Lower leg skin (tissue), 3 donors: ENCODE data around the gene MYO3B.
"Not testable (repeated sequence)": the region's sequence is repeated elsewhere in the genome, so short reads cannot be mapped to it uniquely, and the experiment has no call there.

Experiments used
- CTCF ChIP-seq, 3 donors: fragments of 450-650 bp; IDR thresholded peaks; one replicate each; pipeline ENCODE4 v1.5.1; 2016; ENCODE audit warnings: antibody characterized with exemption in 3 of 3, mild to moderate bottlenecking in 3 of 3, moderate library complexity in 2 of 3
- POLR2A ChIP-seq, 2 donors: fragments of 450-650 bp; IDR thresholded peaks; one replicate each; pipeline ENCODE4 v1.6.1; 2016 to 2017; ENCODE audit warnings: antibody characterized with exemption in 2 of 2, mild to moderate bottlenecking in 1 of 2, moderate library complexity in 1 of 2

GRCh38 chr2:170213281-170213625, 35.3 kb downstream of the MYO3B start:
- TF ChIP-seq CTCF, POLR2A (IDR thresholded peaks at IDR 0.05): not testable (repeated sequence)
